ENCODE data around the gene MYO18B.

The MYO18B gene

GRCh38 chr22:25942856-25943411, 200.9 kb downstream of the MYO18B start:
- Histone ChIP-seq H2BK5ac (ENCODE audit: low read length) (peak overlapping the region; percentile 17), H3K36me3 (replicated peaks in 1 of 2; ENCODE audit: control insufficient read depth in 2 of 2, insufficient read depth in 2 of 2, low read length in 2 of 2) (no peaks in the 10 kb centered on the region), H3K14ac (ENCODE audit: low read length) (no peak overlapping the region), H3K4me1 (ENCODE audit: control insufficient read depth in 2 of 2, insufficient read depth in 1 of 2, low read depth in 1 of 2, low read length in 2 of 2) (peaks cover 0 to 3% of the 10 kb centered on the region in 2 donors), H3K27me3 (ENCODE audit: control insufficient read depth in 3 of 3, insufficient read depth in 3 of 3, low read depth in 1 of 3, low read length in 3 of 3) (no peaks in the 10 kb centered on the region), H4K8ac (ENCODE audit: low read depth, low read length) (no peak overlapping the region), H2AK5ac (ENCODE audit: low read depth, low read length) (no peak overlapping the region), H3K23ac (ENCODE audit: low read depth, low read length, poor library complexity) (no peak overlapping the region), H3K4ac (ENCODE audit: low read length) (no peak overlapping the region), H2BK120ac (ENCODE audit: low read depth, low read length) (no peak overlapping the region), H3K18ac (ENCODE audit: low read length) (peak overlapping the region; percentile 32), H2BK15ac (ENCODE audit: low read length) (no peak overlapping the region), H3K4me2 (ENCODE audit: insufficient read depth, low read length, poor library complexity, severe bottlenecking) (no peak overlapping the region), H2AFZ (ENCODE audit: low read length) (no peak overlapping the region), H3K4me3 (ENCODE audit: low read length in 2 of 2) (no peak overlapping the region), H3K79me1 (ENCODE audit: low read depth, low read length) (no peaks in the 10 kb centered on the region), H3K9me3 (replicated peaks in 1 of 2; ENCODE audit: control insufficient read depth in 2 of 2, insufficient read depth in 1 of 2, low read depth in 1 of 2, low read length in 2 of 2) (no peaks in the 10 kb centered on the region), H3K27ac (replicated peaks; ENCODE audit: low read length) (no peak overlapping the region), H2BK12ac (ENCODE audit: low read length) (no peak overlapping the region), H3K9ac (ENCODE audit: low read depth, low read length, poor library complexity) (peak overlapping the region; percentile 4), H4K91ac (ENCODE audit: low read depth, low read length, poor library complexity) (no peak overlapping the region)
- DNase-seq (ENCODE audit: low spot score): no peak
- WGBS, 2 donors (ENCODE audit: extremely low coverage in 2 of 2, insufficient read length in 2 of 2, insufficient replicate concordance in 1 of 2): no CpG with 5 or more reads among the region's 10 CpGs

GRCh38 chr22:25950111-25950510, 208.1 kb downstream of the MYO18B start:
- H3K18ac ChIP-seq (ENCODE audit: low read length): no peak overlapping the region
- no CpG with 5 or more reads among the region's 1 CpG for WGBS, 2 donors (ENCODE audit: extremely low coverage in 2 of 2, insufficient read length in 2 of 2, insufficient replicate concordance in 1 of 2)
- no peak for DNase-seq (ENCODE audit: low spot score)

GRCh38 chr22:25953276-25953675, 211.3 kb downstream of the MYO18B start:
- no peak overlapping the region for H3K23ac ChIP-seq (ENCODE audit: low read depth, low read length, poor library complexity)
- H2BK5ac ChIP-seq (ENCODE audit: low read length): no peak overlapping the region
- H3K27ac ChIP-seq (replicated peaks; ENCODE audit: low read length): no peak overlapping the region
- no peak overlapping the region for H2BK120ac ChIP-seq (ENCODE audit: low read depth, low read length)
- no peak overlapping the region for H2BK15ac ChIP-seq (ENCODE audit: low read length)
- no peak overlapping the region for H3K4ac ChIP-seq (ENCODE audit: low read length)
- H3K14ac ChIP-seq (ENCODE audit: low read length): no peak overlapping the region
- peaks cover 0 to 3% of the 10 kb centered on the region in 2 donors for H3K4me1 ChIP-seq (ENCODE audit: control insufficient read depth in 2 of 2, insufficient read depth in 1 of 2, low read depth in 1 of 2, low read length in 2 of 2)
- H4K8ac ChIP-seq (ENCODE audit: low read depth, low read length): no peak overlapping the region
- H3K9me3 ChIP-seq (replicated peaks in 1 of 2; ENCODE audit: control insufficient read depth in 2 of 2, insufficient read depth in 1 of 2, low read depth in 1 of 2, low read length in 2 of 2): no peaks in the 10 kb centered on the region
- H3K9ac ChIP-seq (ENCODE audit: low read depth, low read length, poor library complexity): no peak overlapping the region
- WGBS, 2 donors (ENCODE audit: extremely low coverage in 2 of 2, insufficient read length in 2 of 2, insufficient replicate concordance in 1 of 2): no CpG with 5 or more reads among the region's 3 CpGs
- H4K91ac ChIP-seq (ENCODE audit: low read depth, low read length, poor library complexity): no peak overlapping the region
- H2AK5ac ChIP-seq (ENCODE audit: low read depth, low read length): no peak overlapping the region
- DNase-seq (ENCODE audit: low spot score): no peak
- H2AFZ ChIP-seq (ENCODE audit: low read length): no peak overlapping the region
- no peaks in the 10 kb centered on the region for H3K79me1 ChIP-seq (ENCODE audit: low read depth, low read length)
- H3K27me3 ChIP-seq (ENCODE audit: control insufficient read depth in 3 of 3, insufficient read depth in 3 of 3, low read depth in 1 of 3, low read length in 3 of 3): peaks cover 0 to 2% (median 0%) of the 10 kb centered on the region in 3 experiments
- H2BK12ac ChIP-seq (ENCODE audit: low read length): no peak overlapping the region
- H3K4me2 ChIP-seq (ENCODE audit: insufficient read depth, low read length, poor library complexity, severe bottlenecking): no peak overlapping the region
- no peak overlapping the region for H3K4me3 ChIP-seq (ENCODE audit: low read length in 2 of 2)
- no peaks in the 10 kb centered on the region for H3K36me3 ChIP-seq (replicated peaks in 1 of 2; ENCODE audit: control insufficient read depth in 2 of 2, insufficient read depth in 2 of 2, low read length in 2 of 2)
- H3K18ac ChIP-seq (ENCODE audit: low read length): peak overlapping the region; percentile 22

More at GRCh38 chr22:25950111-25950510, 208.1 kb downstream of the MYO18B start:
- Histone ChIP-seq H3K4me3 (ENCODE audit: low read length in 2 of 2) (no peak overlapping the region), H4K91ac (ENCODE audit: low read depth, low read length, poor library complexity) (no peak overlapping the region), H3K23ac (ENCODE audit: low read depth, low read length, poor library complexity) (no peak overlapping the region), H3K4me2 (ENCODE audit: insufficient read depth, low read length, poor library complexity, severe bottlenecking) (no peak overlapping the region), H3K27ac (replicated peaks; ENCODE audit: low read length) (no peak overlapping the region), H3K36me3 (replicated peaks in 1 of 2; ENCODE audit: control insufficient read depth in 2 of 2, insufficient read depth in 2 of 2, low read length in 2 of 2) (no peaks in the 10 kb centered on the region), H3K9me3 (replicated peaks in 1 of 2; ENCODE audit: control insufficient read depth in 2 of 2, insufficient read depth in 1 of 2, low read depth in 1 of 2, low read length in 2 of 2) (no peaks in the 10 kb centered on the region), H2AFZ (ENCODE audit: low read length) (no peak overlapping the region), H2BK5ac (ENCODE audit: low read length) (no peak overlapping the region), H2BK120ac (ENCODE audit: low read depth, low read length) (no peak overlapping the region), H2AK5ac (ENCODE audit: low read depth, low read length) (no peak overlapping the region), H2BK15ac (ENCODE audit: low read length) (no peak overlapping the region), H3K4ac (ENCODE audit: low read length) (no peak overlapping the region), H3K27me3 (ENCODE audit: control insufficient read depth in 3 of 3, insufficient read depth in 3 of 3, low read depth in 1 of 3, low read length in 3 of 3) (no peaks in the 10 kb centered on the region), H3K9ac (ENCODE audit: low read depth, low read length, poor library complexity) (no peak overlapping the region), H2BK12ac (ENCODE audit: low read length) (no peak overlapping the region), H4K8ac (ENCODE audit: low read depth, low read length) (no peak overlapping the region), H3K14ac (ENCODE audit: low read length) (no peak overlapping the region), H3K79me1 (ENCODE audit: low read depth, low read length) (no peaks in the 10 kb centered on the region), H3K4me1 (ENCODE audit: control insufficient read depth in 2 of 2, insufficient read depth in 1 of 2, low read depth in 1 of 2, low read length in 2 of 2) (peaks cover 0 to 5% of the 10 kb centered on the region in 2 donors)

- no peak overlapping the region for H3K27ac ChIP-seq (replicated peaks; ENCODE audit: low read length)
- H3K27me3 ChIP-seq (ENCODE audit: control insufficient read depth in 3 of 3, insufficient read depth in 3 of 3, low read depth in 1 of 3, low read length in 3 of 3): peaks cover 0 to 7% (median 0%) of the 10 kb centered on the region in 3 experiments
- H3K9me3 ChIP-seq (replicated peaks in 1 of 2; ENCODE audit: control insufficient read depth in 2 of 2, insufficient read depth in 1 of 2, low read depth in 1 of 2, low read length in 2 of 2): no peaks in the 10 kb centered on the region
- H2AFZ ChIP-seq (ENCODE audit: low read length): no peak overlapping the region
- H2BK120ac ChIP-seq (ENCODE audit: low read depth, low read length): no peak overlapping the region
- H4K91ac ChIP-seq (ENCODE audit: low read depth, low read length, poor library complexity): no peak overlapping the region
- no CpG with 5 or more reads among the region's 4 CpGs for WGBS, 2 donors (ENCODE audit: extremely low coverage in 2 of 2, insufficient read length in 2 of 2, insufficient replicate concordance in 1 of 2)
- no peaks in the 10 kb centered on the region for H3K79me1 ChIP-seq (ENCODE audit: low read depth, low read length)
- no peaks in the 10 kb centered on the region for H3K36me3 ChIP-seq (replicated peaks in 1 of 2; ENCODE audit: control insufficient read depth in 2 of 2, insufficient read depth in 2 of 2, low read length in 2 of 2)
- H2AK5ac ChIP-seq (ENCODE audit: low read depth, low read length): no peak overlapping the region
- no peak for DNase-seq (ENCODE audit: low spot score)
- no peak overlapping the region for H2BK5ac ChIP-seq (ENCODE audit: low read length)
- no peak overlapping the region for H2BK15ac ChIP-seq (ENCODE audit: low read length)
- no peak overlapping the region for H4K8ac ChIP-seq (ENCODE audit: low read depth, low read length)
- H2BK12ac ChIP-seq (ENCODE audit: low read length): no peak overlapping the region
- H3K4me2 ChIP-seq (ENCODE audit: insufficient read depth, low read length, poor library complexity, severe bottlenecking): no peak overlapping the region
- H3K9ac ChIP-seq (ENCODE audit: low read depth, low read length, poor library complexity): no peak overlapping the region
- no peak overlapping the region for H3K14ac ChIP-seq (ENCODE audit: low read length)
- H3K4me1 ChIP-seq (ENCODE audit: control insufficient read depth in 2 of 2, insufficient read depth in 1 of 2, low read depth in 1 of 2, low read length in 2 of 2): peaks cover 0 to 3% of the 10 kb centered on the region in 2 donors
- no peak overlapping the region for H3K23ac ChIP-seq (ENCODE audit: low read depth, low read length, poor library complexity)
- H3K4me3 ChIP-seq (ENCODE audit: low read length in 2 of 2): no peak overlapping the region
- no peak overlapping the region for H3K4ac ChIP-seq (ENCODE audit: low read length)
- H3K18ac ChIP-seq (ENCODE audit: low read length): no peak overlapping the region
These were observed 211.9 kb downstream of the MYO18B start for GRCh38 chr22:25953919-25954318.

Data from neuronal stem cell (in vitro differentiated cells).